Spleen (tissue), 11 donors: ENCODE data around the gene RAB7A. TPM values are rescaled to one million over a fixed set of nuclear protein-coding genes. Genes with fewer than 3 reads are reported as not detected.

Experiments
- DNase-seq: peaks from one replicate; pipeline ENCODE4 v3.0.0-alpha.2; 2020
- H3K27ac ChIP-seq, 8 donors: fragments of 200-600 bp; sonication (generic) in 7 of 8; 1 replicate in 4 of 8; 2 replicates in 4 of 8; pipeline versions ENCODE4 v1.5.0 to v1.8.0; 2016 to 2021; ENCODE audit warnings: inconsistent platforms in 4 of 8, mild to moderate bottlenecking in 4 of 8, moderate library complexity in 1 of 8
- H3K27me3 ChIP-seq, 7 donors: fragments of 200-600 bp; sonication (generic) in 6 of 7; replicated peaks in 1 of 7; 1 replicate in 4 of 7; 2 replicates in 3 of 7; pipeline versions ENCODE4 v1.5.0 to v1.8.0; 2016 to 2021; ENCODE audit warnings: inconsistent platforms in 3 of 7, mild to moderate bottlenecking in 1 of 7
- H3K36me3 ChIP-seq, 6 donors: fragments of 200-600 bp; sonication (generic) in 5 of 6; 1 replicate in 4 of 6; 2 replicates in 2 of 6; pipeline versions ENCODE4 v1.5.0 to v1.8.0; 2016 to 2021; ENCODE audit warnings: inconsistent platforms in 2 of 6
- H3K4me1 ChIP-seq, 6 donors: fragments of 200-600 bp; sonication (generic) in 5 of 6; 1 replicate in 3 of 6; 2 replicates in 3 of 6; pipeline versions ENCODE4 v1.5.0 to v1.8.0; 2016 to 2021; ENCODE audit warnings: inconsistent platforms in 3 of 6
- H3K4me3 ChIP-seq, 8 donors: fragments of 200-600 bp; sonication (generic) in 7 of 8; 1 replicate in 4 of 8; 2 replicates in 4 of 8; pipeline versions ENCODE4 v1.5.0 to v1.8.0; 2016 to 2021; ENCODE audit warnings: inconsistent platforms in 4 of 8, mild to moderate bottlenecking in 4 of 8, moderate library complexity in 2 of 8
- H3K9me3 ChIP-seq, 8 donors: fragments of 200-600 bp; sonication (generic) in 7 of 8; 1 replicate in 4 of 8; 2 replicates in 4 of 8; pipeline versions ENCODE4 v1.5.0 to v1.8.0; 2016 to 2021; ENCODE audit warnings: inconsistent platforms in 4 of 8
- CTCF ChIP-seq, 11 experiments: fragments of 200-600 bp in 7 of 11; fragments of 450-650 bp in 4 of 11; sonication (generic) in 4 of 11; IDR thresholded peaks in 8 of 11; conservative IDR thresholded peaks in 3 of 11; 1 replicate in 7 of 11; 2 replicates in 4 of 11; pipeline versions ENCODE4 v1.4.0 to v1.8.0; 2016 to 2021; ENCODE audit warnings: antibody characterized with exemption in 11 of 11, inconsistent platforms in 4 of 11, mild to moderate bottlenecking in 1 of 11
- POLR2A ChIP-seq, 3 donors: fragments of 450-650 bp; IDR thresholded peaks; one replicate each; pipeline ENCODE4 v1.5.1; 2017; ENCODE audit warnings: antibody characterized with exemption in 3 of 3, mild to moderate bottlenecking in 1 of 3
- POLR2AphosphoS5 ChIP-seq, 3 donors: sonication (generic); formaldehyde crosslinking; IDR thresholded peaks; one replicate each; pipeline ENCODE4 v1.5.1; 2017; ENCODE audit warnings: antibody characterized with exemption in 3 of 3
- WGBS, 5 donors: extraction: QIAGEN DNeasy Blood & Tissue Kit in 3 of 5; methylation state at CpG; one replicate each; pipeline versions ENCODE4 v1.1.5 to v1.1.7; 2013 to 2018; 5-methylcytosine and 5-hydroxymethylcytosine counted together
- intact Hi-C: fragments of 100-400 bp; cut with DNase I; formaldehyde crosslinking; loops from one replicate; pipeline ENCODE4 v1.15.0; 2023; ENCODE audit warnings: low total_unique reads
- polyA plus RNA-seq, 3 donors: library from polyadenylated mRNA; stranded (reverse); fragments of 200-250 nt; gene quantifications; one replicate each; pipeline ENCODE4 v1.2.1, GENCODE V29; 2013
- total RNA-seq, 7 donors: library from RNA; depleted of rRNA in 3 of 7; stranded (reverse); fragments of >200 nt in 3 of 7; fragmentation: NEBNext Ultra II Directional in 4 of 7; extraction: Animal tissue kit (Norgen Biotek cat#: 25700) in 4 of 7; gene quantifications; one replicate each; pipeline versions ENCODE4 v1.1.0 to v1.2.1, GENCODE V29; 2016 to 2021
- donor health status: healthy with polysubstance abuse.
- donor health status: DM: no; HTN: no; CAD: no; lungs with moderate emphysema.
- donor health status: DM: no; HTN: no; CAD: no.
- donor health status: Bipolar disorder and iron deficiency.
- donor health status: healthy.
- donor health status: DM: no; HTN: no; CAD: no.
- donor health status: DM: yes; HTN: yes; CAD: no.

The RAB7A gene
- total and polyA plus RNA-seq, 10 donors: 82.3 to 227 (median 150) TPM

- peak overlapping the region; percentile 26 to 73 (median 44) for H3K4me3 ChIP-seq
- TF ChIP-seq CTCF (IDR thresholded peaks at IDR 0.05 in 8 of 11, conservative IDR thresholded peaks at IDR 0.05 in 3 of 11): no peak
- peak in 2 of 3 donors; percentile 47 to 58 for TF ChIP-seq POLR2AphosphoS5 (IDR thresholded peaks at IDR 0.05)
- no peak for TF ChIP-seq POLR2A (IDR thresholded peaks at IDR 0.05)
- peaks cover 0 to 42% (median 14%) of the 10 kb centered on the region in 6 donors for H3K4me1 ChIP-seq
- intact Hi-C loops: no loop called here
- peak overlapping the region in 7 of 8 donors; percentile 63 to 86 (median 72) for H3K27ac ChIP-seq
- no peaks in the 10 kb centered on the region for H3K36me3 ChIP-seq
- peaks cover 0 to 5% (median 0%) of the 10 kb centered on the region in 7 donors for H3K27me3 ChIP-seq
- no peaks in the 10 kb centered on the region for H3K9me3 ChIP-seq
- peak; percentile 83 for DNase-seq
- 2 to 6% (median 2%) methylated on average over 30 to 52 of the region's 53 CpGs for WGBS, 5 donors
Measured at GRCh38 chr3:128698211-128699047, 27.6 kb upstream of the RAB7A start.

GRCh38 chr3:128701342-128702212, 24.4 kb upstream of the RAB7A start:
- H3K4me3 ChIP-seq: no peak overlapping the region
- H3K27ac ChIP-seq: no peak overlapping the region
- H3K4me1 ChIP-seq: peaks cover 0 to 54% (median 17%) of the 10 kb centered on the region in 6 donors
- peaks cover 0 to 5% (median 0%) of the 10 kb centered on the region in 7 donors for H3K27me3 ChIP-seq
- DNase-seq: no peak
- 68 to 79% (median 72%) methylated on average over 11 of the region's 11 CpGs for WGBS, 5 donors
- H3K9me3 ChIP-seq: no peaks in the 10 kb centered on the region
- intact Hi-C loops: no loop called here
- no peaks in the 10 kb centered on the region for H3K36me3 ChIP-seq
- no peak for TF ChIP-seq POLR2AphosphoS5 (IDR thresholded peaks at IDR 0.05)
- TF ChIP-seq POLR2A (IDR thresholded peaks at IDR 0.05): no peak
- TF ChIP-seq CTCF (IDR thresholded peaks at IDR 0.05 in 8 of 11, conservative IDR thresholded peaks at IDR 0.05 in 3 of 11): no peak

- Histone ChIP-seq H3K4me1 (peaks cover 0 to 50% (median 16%) of the 10 kb centered on the region in 6 donors), H3K9me3 (no peaks in the 10 kb centered on the region), H3K27ac (no peak overlapping the region), H3K27me3 (peaks cover 0 to 5% (median 0%) of the 10 kb centered on the region in 7 donors), H3K36me3 (no peaks in the 10 kb centered on the region), H3K4me3 (no peak overlapping the region)
- intact Hi-C loops: no loop called here
- DNase-seq: no peak
- 81 to 90% (median 84%) methylated on average over 3 of the region's 3 CpGs for WGBS, 5 donors
- TF ChIP-seq CTCF (IDR thresholded peaks at IDR 0.05 in 8 of 11, conservative IDR thresholded peaks at IDR 0.05 in 3 of 11) (no peak), POLR2AphosphoS5 (IDR thresholded peaks at IDR 0.05) (no peak), POLR2A (IDR thresholded peaks at IDR 0.05) (no peak)
Measured at GRCh38 chr3:128702391-128702790, 23.6 kb upstream of the RAB7A start.
